ENCODE results near the gene PDZD7.

PDZD7 gene

DNA sequence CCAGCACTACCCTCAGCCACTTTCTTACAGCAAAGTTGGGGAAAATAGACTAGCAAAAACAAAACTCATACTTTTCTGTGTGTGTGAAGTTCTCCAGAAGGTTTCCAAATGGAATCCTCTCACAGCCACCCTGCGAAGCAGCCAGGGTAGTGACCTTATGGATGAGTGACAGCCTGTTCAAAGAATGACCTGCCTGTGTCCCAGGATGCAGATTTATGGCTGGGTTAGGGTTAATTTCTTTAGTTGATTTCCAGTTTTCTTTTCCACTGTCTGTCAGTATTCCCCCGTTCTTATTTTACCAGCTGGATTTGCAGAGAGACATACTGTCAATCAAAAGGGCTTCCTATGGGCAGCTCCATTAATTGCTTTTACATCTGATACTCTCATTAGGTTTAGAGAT is 64.0 kb downstream of the PDZD7 start:
- no peak for DNase-seq (ENCODE audit: low spot score)

DNA sequence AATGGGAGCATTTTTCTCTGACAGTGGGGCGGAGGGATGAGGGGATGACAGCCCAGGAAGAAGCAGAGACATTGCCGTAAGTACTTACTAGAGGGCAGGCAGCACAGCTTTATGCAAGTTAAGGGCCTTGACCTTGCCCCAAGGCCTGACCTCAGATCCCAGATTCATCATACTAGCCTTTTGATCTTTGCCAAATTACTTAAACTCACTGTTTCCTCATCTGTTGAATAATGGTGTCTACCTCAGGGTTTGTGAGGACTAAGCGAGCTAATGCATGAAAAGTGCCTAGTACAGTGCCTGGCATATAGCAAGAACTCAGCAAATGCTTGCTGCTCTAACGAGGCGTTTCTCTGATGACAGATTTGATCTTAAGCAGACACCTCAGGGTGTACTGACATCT is 65.1 kb downstream of the PDZD7 start:
- no peak for DNase-seq (ENCODE audit: low spot score)

DNA sequence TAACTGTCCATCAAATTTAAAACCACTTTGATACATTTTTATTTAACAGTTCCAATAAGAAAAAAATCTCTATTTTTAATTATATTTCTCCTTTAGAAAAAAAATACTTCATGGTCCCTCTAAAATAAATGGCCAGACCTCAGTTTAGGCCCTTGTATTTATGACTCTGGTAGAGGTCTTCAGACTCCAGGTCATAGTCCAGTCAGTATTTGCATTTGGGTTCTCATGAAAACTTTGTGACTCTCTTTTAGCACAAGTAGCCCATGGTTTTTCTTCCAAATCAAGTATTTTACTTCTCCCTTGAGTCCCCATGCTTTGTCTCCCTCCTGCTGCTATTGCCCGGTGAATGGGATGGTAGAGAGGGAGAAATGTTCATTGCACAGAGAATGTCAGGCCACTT is 67.1 kb downstream of the PDZD7 start:
- no peak for DNase-seq (ENCODE audit: low spot score)

DNA sequence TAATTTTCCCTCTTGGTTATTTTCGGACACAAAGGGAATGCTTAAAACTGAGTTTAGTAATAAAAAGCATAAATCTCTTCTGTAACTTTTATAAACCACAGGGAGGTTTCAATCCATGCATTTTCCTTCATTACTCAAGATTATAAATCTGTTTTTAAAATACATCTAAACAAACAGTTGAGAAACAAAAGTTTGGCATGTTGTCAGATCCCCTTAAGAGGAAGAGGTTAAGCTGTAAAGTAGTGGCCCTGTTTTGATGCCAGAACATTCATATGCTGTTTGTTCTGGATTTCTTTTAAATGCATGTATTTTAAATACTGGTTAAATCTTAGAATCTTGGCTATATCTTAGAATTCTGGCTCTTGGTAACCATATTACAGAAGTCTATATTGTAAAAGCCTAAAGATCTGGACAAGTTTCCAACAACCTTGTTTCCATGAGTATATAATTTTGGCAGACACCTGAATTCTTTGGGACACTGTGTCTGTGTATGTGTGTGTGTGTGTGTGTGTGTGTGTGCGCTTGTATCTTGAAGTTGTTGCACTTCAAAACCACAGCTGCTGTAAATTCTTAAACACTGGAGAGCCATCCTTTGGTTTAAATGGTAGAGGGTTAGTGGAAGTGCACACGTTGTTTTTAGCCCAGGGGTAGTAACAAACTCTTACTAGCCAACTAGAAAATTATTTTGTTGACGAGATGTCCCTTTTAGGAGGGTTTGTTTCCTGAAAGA is 68.4 kb downstream of the PDZD7 start:
- no peak for DNase-seq (ENCODE audit: low spot score)

DNA sequence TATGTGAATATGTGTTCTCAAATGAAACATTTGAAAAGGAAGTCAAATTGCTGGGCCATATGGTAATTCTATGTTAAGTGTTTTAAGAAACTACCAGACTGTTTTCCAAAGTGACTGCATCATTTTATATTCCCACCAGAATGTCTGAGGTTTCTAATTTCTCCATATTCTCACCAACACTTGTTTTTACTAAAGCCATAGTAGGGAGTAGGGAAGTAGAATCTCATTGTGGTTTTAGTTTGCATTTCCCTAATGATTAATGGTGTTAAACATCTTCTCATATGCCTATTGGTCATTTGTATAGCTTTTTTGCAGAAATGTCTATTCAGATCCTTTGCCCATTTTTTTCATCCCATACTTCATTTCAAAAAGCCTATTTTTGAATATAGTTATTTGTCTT is 70.7 kb downstream of the PDZD7 start:
- no peak for DNase-seq (ENCODE audit: low spot score)
